Endodermal cell (in vitro differentiated cells): Measurements from ENCODE around the gene FGFRL1. TPM values are rescaled to one million over a fixed set of nuclear protein-coding genes. Genes with fewer than 3 reads are reported as not detected.

Experiments
- DNase-seq: peaks from one replicate; pipeline ENCODE4 v3.0.0-alpha.2; 2017
- H3K27ac ChIP-seq: 2 replicates; pipeline ENCODE4 v1.5.1; 2013; ENCODE audit warnings: mild to moderate bottlenecking, low read depth, low read length, moderate library complexity
- H3K27me3 ChIP-seq: 2 replicates; pipeline ENCODE4 v1.6.1; 2013; ENCODE audit warnings: mild to moderate bottlenecking, low read length, moderate library complexity; ENCODE audit not compliant: insufficient read depth, control insufficient read depth, poor library complexity, severe bottlenecking
- H3K36me3 ChIP-seq: 2 replicates; pipeline ENCODE4 v1.7.0; 2013; ENCODE audit warnings: mild to moderate bottlenecking, low read length, moderate library complexity; ENCODE audit not compliant: control insufficient read depth, insufficient read depth
- H3K4me1 ChIP-seq: one replicate; pipeline ENCODE4 v1.7.0; 2013; ENCODE audit warnings: low read length; ENCODE audit not compliant: control insufficient read depth, insufficient read depth
- H3K4me3 ChIP-seq: 2 replicates; pipeline ENCODE4 v1.5.1; 2013; ENCODE audit warnings: mild to moderate bottlenecking, low read length, moderate library complexity
- H3K9ac ChIP-seq: 2 replicates; pipeline ENCODE4 v1.6.1; 2013; ENCODE audit warnings: mild to moderate bottlenecking, low read length, moderate library complexity; ENCODE audit not compliant: poor library complexity, severe bottlenecking; ENCODE audit errors: extremely low read depth
- H3K9me3 ChIP-seq: 2 replicates; pipeline ENCODE4 v1.6.1; 2013; ENCODE audit warnings: mild to moderate bottlenecking, low read length, moderate library complexity; ENCODE audit not compliant: control insufficient read depth
- H3K27ac Mint-ChIP-seq: 2 replicates; pipeline ENCODE4 v1.8.0; 2020; ENCODE audit warnings: mixed read lengths
- H3K27me3 Mint-ChIP-seq: 2 replicates; pipeline ENCODE4 v1.8.0; 2021; ENCODE audit warnings: mild to moderate bottlenecking, mixed read lengths; ENCODE audit not compliant: insufficient read depth
- H3K36me3 Mint-ChIP-seq: 2 replicates; pipeline ENCODE4 v1.8.0; 2020; ENCODE audit warnings: low read depth, mixed read lengths
- H3K4me1 Mint-ChIP-seq: 2 replicates; pipeline ENCODE4 v1.8.0; 2020; ENCODE audit warnings: mixed read lengths
- H3K4me3 Mint-ChIP-seq: 2 replicates; pipeline ENCODE4 v1.8.0; 2020; ENCODE audit warnings: mild to moderate bottlenecking, moderate library complexity, mixed read lengths
- H3K9me3 Mint-ChIP-seq: 2 replicates; pipeline ENCODE4 v1.8.0; 2020; ENCODE audit warnings: mild to moderate bottlenecking, mixed read lengths
- CTCF ChIP-seq: fragments of 200-600 bp; sonication (generic); conservative IDR thresholded peaks from 2 replicates; pipeline ENCODE4 v1.5.0; 2021; ENCODE audit warnings: antibody characterized with exemption, mild to moderate bottlenecking
- WGBS, 2 experiments: methylation state at CpG; one replicate each; pipeline versions ENCODE4 v1.1.5 to v1.1.7; 2013; ENCODE audit warnings: missing lambda C conversion rate in 2 of 2, mixed read lengths in 1 of 2; ENCODE audit not compliant: insufficient coverage in 1 of 2, insufficient read length in 1 of 2; 5-methylcytosine and 5-hydroxymethylcytosine counted together
- long read RNA-seq, 4 experiments: library from polyadenylated mRNA in 2 of 4; library from RNA in 1 of 4; library from capped mRNA in 1 of 4; stranded (forward) in 3 of 4; unstranded in 1 of 4; transcript quantifications; one replicate each; pipeline ENCODE4 v2.0.0, GENCODE V29; 2020 to 2021; ENCODE audit warnings: inconsistent platforms in 1 of 4
- polyA plus RNA-seq, 2 experiments: library from polyadenylated mRNA; stranded (reverse); fragments of 50-300 nt; gene quantifications; one replicate each; pipeline ENCODE4 v1.2.3, GENCODE V29; 2013
- total RNA-seq, 2 donors: library from RNA; stranded (reverse); fragmentation: NEBNext Ultra II Directional in 1 of 2; extraction: Animal tissue kit (Norgen Biotek cat#: 25700) in 1 of 2; gene quantifications; 2 replicates in 1 of 2; 3 replicates in 1 of 2; pipeline ENCODE4 v1.2.1, GENCODE V29; 2021

Gene FGFRL1, protein sequence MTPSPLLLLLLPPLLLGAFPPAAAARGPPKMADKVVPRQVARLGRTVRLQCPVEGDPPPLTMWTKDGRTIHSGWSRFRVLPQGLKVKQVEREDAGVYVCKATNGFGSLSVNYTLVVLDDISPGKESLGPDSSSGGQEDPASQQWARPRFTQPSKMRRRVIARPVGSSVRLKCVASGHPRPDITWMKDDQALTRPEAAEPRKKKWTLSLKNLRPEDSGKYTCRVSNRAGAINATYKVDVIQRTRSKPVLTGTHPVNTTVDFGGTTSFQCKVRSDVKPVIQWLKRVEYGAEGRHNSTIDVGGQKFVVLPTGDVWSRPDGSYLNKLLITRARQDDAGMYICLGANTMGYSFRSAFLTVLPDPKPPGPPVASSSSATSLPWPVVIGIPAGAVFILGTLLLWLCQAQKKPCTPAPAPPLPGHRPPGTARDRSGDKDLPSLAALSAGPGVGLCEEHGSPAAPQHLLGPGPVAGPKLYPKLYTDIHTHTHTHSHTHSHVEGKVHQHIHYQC
- total RNA-seq = 10 to 100 TPM; 51.0 to 93.3 TPM
- polyA plus RNA-seq (2013, experiment 1 of 2) = 33.2 TPM
- polyA plus RNA-seq (2013, experiment 2 of 2) = 31.8 TPM
- long read RNA-seq, experiment 1, transcript FGFRL1-205 (7 exons, 2,304 nt) = major isoform, 9 of 34 reads
- long read RNA-seq, experiment 1, partial matches to known transcripts = 8 of 34 reads
- long read RNA-seq, experiment 1, other reads (novel, unspliced or antisense) = 16 of 34 reads
- long read RNA-seq, experiment 2, transcript FGFRL1-205 (7 exons, 2,304 nt) = major isoform, 39 of 57 reads
- long read RNA-seq, experiment 2, partial matches to known transcripts = 12 of 57 reads
- long read RNA-seq, experiment 2, other reads (novel, unspliced or antisense) = 4 of 57 reads
- long read RNA-seq, experiment 3, partial matches to known transcripts = 12 of 16 reads
- long read RNA-seq, experiment 3, other reads (novel, unspliced or antisense) = 0 of 16 reads
- long read RNA-seq, experiment 4 = 0 reads

GRCh38 chr4:1011022-1011665, at the start of gene FGFRL1:
Gene FGFRL1 (plus strand): TSS chr4:1011626. CDS start chr4:1012486, 860 bp downstream.
- H3K27ac Mint-ChIP-seq = peak within 1 kb of the TSS; percentile 21
- H3K27me3 ChIP-seq = peaks cover 47% of the 10 kb centered on the region
- no peak within 1 kb of the TSS for H3K9ac ChIP-seq
- peaks cover 41% of the 10 kb centered on the region for H3K27me3 Mint-ChIP-seq
- TF ChIP-seq CTCF = no peak
- H3K4me3 ChIP-seq = peak within 1 kb of the TSS; percentile 58
- no peak within 1 kb of the TSS for H3K27ac ChIP-seq
- peaks cover 8% of the 10 kb centered on the region for H3K36me3 ChIP-seq
- H3K36me3 Mint-ChIP-seq = peaks cover 8% of the 10 kb centered on the region
- peak; percentile 96 for DNase-seq
- WGBS, 2 experiments = 0 to 2% methylated on average over 22 to 88 of the region's 89 CpGs
- H3K4me1 ChIP-seq = peaks cover 3% of the 10 kb centered on the region
- peaks cover 13% of the 10 kb centered on the region for H3K9me3 Mint-ChIP-seq
- H3K9me3 ChIP-seq = peaks cover 10% of the 10 kb centered on the region
- peak within 1 kb of the TSS; percentile 55 for H3K4me3 Mint-ChIP-seq
- peaks cover 6% of the 10 kb centered on the region for H3K4me1 Mint-ChIP-seq

DNA sequence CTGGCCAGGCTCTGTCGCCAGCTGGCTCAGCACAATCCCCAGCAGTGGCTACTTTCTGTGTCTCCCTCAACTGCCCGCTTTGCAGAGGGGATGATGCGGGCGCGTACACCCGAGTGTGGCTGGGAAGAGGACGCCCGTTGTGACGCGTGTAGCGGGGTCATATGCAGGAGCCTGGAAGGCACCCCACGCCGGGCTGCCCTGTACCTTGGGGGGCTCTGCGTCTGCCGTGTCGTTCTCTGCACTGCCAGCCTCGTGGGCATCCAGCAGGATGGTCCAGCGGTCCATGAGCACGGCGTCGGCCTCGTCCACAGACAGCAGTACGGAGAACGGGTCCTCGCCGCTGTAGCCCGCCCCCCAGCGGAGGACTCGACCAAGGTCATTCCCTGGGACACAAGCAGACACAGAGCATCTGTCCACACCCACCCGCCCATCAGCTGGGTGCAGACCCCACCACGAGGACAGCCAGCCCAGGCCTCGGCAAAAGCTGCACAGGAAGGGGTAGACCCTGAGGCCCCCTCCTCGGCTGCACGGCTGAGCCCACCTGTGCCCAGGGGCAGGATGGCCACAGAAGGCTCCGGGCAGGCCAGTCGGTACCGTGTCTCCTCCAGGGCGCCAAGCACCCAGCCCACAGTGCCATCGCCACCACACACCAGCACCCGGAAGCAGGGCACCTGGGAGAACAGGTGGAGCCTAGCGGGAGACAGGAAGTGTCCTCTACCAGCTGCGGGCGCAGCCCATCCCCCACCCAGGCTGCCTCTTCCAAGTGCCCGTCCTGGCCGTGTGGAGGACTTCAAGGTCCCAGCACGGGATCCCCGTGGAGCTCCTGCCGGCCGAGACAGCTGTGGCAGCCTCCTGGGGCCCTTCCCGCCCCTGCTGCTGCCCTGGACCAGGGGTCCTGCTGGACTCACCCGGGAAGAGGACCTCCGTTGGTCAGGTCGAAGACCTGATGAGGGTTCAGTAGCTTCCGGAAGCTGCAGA, 48.9 kb upstream of the FGFRL1 start:
- Mint-ChIP-seq H3K4me3 (no peak overlapping the region), H3K36me3 (peaks cover 14% of the 10 kb centered on the region), H3K27ac (no peak overlapping the region), H3K4me1 (no peaks in the 10 kb centered on the region), H3K27me3 (no peaks in the 10 kb centered on the region), H3K9me3 (no peaks in the 10 kb centered on the region)
- Histone ChIP-seq H3K4me1 (no peaks in the 10 kb centered on the region), H3K36me3 (no peaks in the 10 kb centered on the region), H3K4me3 (no peak overlapping the region), H3K27me3 (no peaks in the 10 kb centered on the region), H3K9me3 (no peaks in the 10 kb centered on the region), H3K9ac (no peak overlapping the region), H3K27ac (no peak overlapping the region)
- WGBS, 2 experiments = 92 to 93% methylated on average over 35 to 54 of the region's 54 CpGs
- DNase-seq = peak; percentile 68
- TF ChIP-seq CTCF = peak; percentile 48
